Measurements from ENCODE around the gene COQ5.

Gene COQ5

GRCh38 chr12:120485961-120486881 lies 42.7 kb downstream of the COQ5 start:
- H3K4me1 ChIP-seq (ENCODE audit: control insufficient read depth in 5 of 5, insufficient read depth in 5 of 5, low read length in 5 of 5) = peaks cover 0 to 7% (median 4%) of the 10 kb centered on the region in 5 donors
- peaks cover 0 to 6% (median 2%) of the 10 kb centered on the region in 5 donors for H3K36me3 ChIP-seq (ENCODE audit: control insufficient read depth in 5 of 5, insufficient read depth in 5 of 5, low read length in 5 of 5)
- H3K9me3 ChIP-seq (ENCODE audit: control insufficient read depth in 5 of 5, low read length in 5 of 5) = no peaks in the 10 kb centered on the region
- no peak overlapping the region for H3K4me3 ChIP-seq (ENCODE audit: low read depth in 1 of 5, low read length in 5 of 5)
- no peak overlapping the region for H3K9ac ChIP-seq (ENCODE audit: low read length in 5 of 5)
- H3K27ac ChIP-seq (ENCODE audit: low read depth, low read length) = no peak overlapping the region
- H3K27me3 ChIP-seq (ENCODE audit: control insufficient read depth in 5 of 5, insufficient read depth in 4 of 5, low read length in 5 of 5) = no peaks in the 10 kb centered on the region

GRCh38 chr12:120483621-120484020 lies 45.3 kb downstream of the COQ5 start:
- no peak overlapping the region for H3K9ac ChIP-seq (ENCODE audit: low read length in 5 of 5)
- H3K4me3 ChIP-seq (ENCODE audit: low read depth in 1 of 5, low read length in 5 of 5) = no peak overlapping the region
- no peaks in the 10 kb centered on the region for H3K27me3 ChIP-seq (ENCODE audit: control insufficient read depth in 5 of 5, insufficient read depth in 4 of 5, low read length in 5 of 5)
- no peaks in the 10 kb centered on the region for H3K4me1 ChIP-seq (ENCODE audit: control insufficient read depth in 5 of 5, insufficient read depth in 5 of 5, low read length in 5 of 5)
- no peak overlapping the region for H3K27ac ChIP-seq (ENCODE audit: low read depth, low read length)
- H3K9me3 ChIP-seq (ENCODE audit: control insufficient read depth in 5 of 5, low read length in 5 of 5) = no peaks in the 10 kb centered on the region
- H3K36me3 ChIP-seq (ENCODE audit: control insufficient read depth in 5 of 5, insufficient read depth in 5 of 5, low read length in 5 of 5) = peaks cover 0 to 2% (median 0%) of the 10 kb centered on the region in 5 donors

- no peaks in the 10 kb centered on the region for H3K4me1 ChIP-seq (ENCODE audit: control insufficient read depth in 5 of 5, insufficient read depth in 5 of 5, low read length in 5 of 5)
- H3K9me3 ChIP-seq (ENCODE audit: control insufficient read depth in 5 of 5, low read length in 5 of 5) = no peaks in the 10 kb centered on the region
- no peak overlapping the region for H3K4me3 ChIP-seq (ENCODE audit: low read depth in 1 of 5, low read length in 5 of 5)
- no peaks in the 10 kb centered on the region for H3K27me3 ChIP-seq (ENCODE audit: control insufficient read depth in 5 of 5, insufficient read depth in 4 of 5, low read length in 5 of 5)
- no peaks in the 10 kb centered on the region for H3K36me3 ChIP-seq (ENCODE audit: control insufficient read depth in 5 of 5, insufficient read depth in 5 of 5, low read length in 5 of 5)
- H3K9ac ChIP-seq (ENCODE audit: low read length in 5 of 5) = no peak overlapping the region
- no peak overlapping the region for H3K27ac ChIP-seq (ENCODE audit: low read depth, low read length)
Measured at GRCh38 chr12:120481022-120481767, 47.8 kb downstream of the COQ5 start.

- no peak overlapping the region for H3K27ac ChIP-seq (ENCODE audit: low read depth, low read length)
Measured at GRCh38 chr12:120480211-120480610, 48.7 kb downstream of the COQ5 start.

GRCh38 chr12:120479458-120479857 lies 49.5 kb downstream of the COQ5 start:
- Histone ChIP-seq H3K9me3 (ENCODE audit: control insufficient read depth in 5 of 5, low read length in 5 of 5) (no peaks in the 10 kb centered on the region), H3K9ac (ENCODE audit: low read length in 5 of 5) (no peak overlapping the region), H3K4me3 (ENCODE audit: low read depth in 1 of 5, low read length in 5 of 5) (no peak overlapping the region), H3K27me3 (ENCODE audit: control insufficient read depth in 5 of 5, insufficient read depth in 4 of 5, low read length in 5 of 5) (no peaks in the 10 kb centered on the region), H3K36me3 (ENCODE audit: control insufficient read depth in 5 of 5, insufficient read depth in 5 of 5, low read length in 5 of 5) (no peaks in the 10 kb centered on the region), H3K4me1 (ENCODE audit: control insufficient read depth in 5 of 5, insufficient read depth in 5 of 5, low read length in 5 of 5) (no peaks in the 10 kb centered on the region), H3K27ac (ENCODE audit: low read depth, low read length) (no peak overlapping the region)

More at GRCh38 chr12:120480211-120480610, 48.7 kb downstream of the COQ5 start:
- Histone ChIP-seq H3K9me3 (ENCODE audit: control insufficient read depth in 5 of 5, low read length in 5 of 5) (no peaks in the 10 kb centered on the region), H3K36me3 (ENCODE audit: control insufficient read depth in 5 of 5, insufficient read depth in 5 of 5, low read length in 5 of 5) (no peaks in the 10 kb centered on the region), H3K9ac (ENCODE audit: low read length in 5 of 5) (no peak overlapping the region), H3K4me3 (ENCODE audit: low read depth in 1 of 5, low read length in 5 of 5) (no peak overlapping the region), H3K4me1 (ENCODE audit: control insufficient read depth in 5 of 5, insufficient read depth in 5 of 5, low read length in 5 of 5) (no peaks in the 10 kb centered on the region), H3K27me3 (ENCODE audit: control insufficient read depth in 5 of 5, insufficient read depth in 4 of 5, low read length in 5 of 5) (no peaks in the 10 kb centered on the region)

GRCh38 chr12:120475643-120476042 lies 53.3 kb downstream of the COQ5 start:
- Histone ChIP-seq H3K9me3 (ENCODE audit: control insufficient read depth in 5 of 5, low read length in 5 of 5) (no peaks in the 10 kb centered on the region), H3K4me1 (ENCODE audit: control insufficient read depth in 5 of 5, insufficient read depth in 5 of 5, low read length in 5 of 5) (peaks cover 0 to under 1% (median 0%) of the 10 kb centered on the region in 5 donors), H3K27me3 (ENCODE audit: control insufficient read depth in 5 of 5, insufficient read depth in 4 of 5, low read length in 5 of 5) (no peaks in the 10 kb centered on the region), H3K27ac (ENCODE audit: low read depth, low read length) (no peak overlapping the region), H3K4me3 (ENCODE audit: low read depth in 1 of 5, low read length in 5 of 5) (no peak overlapping the region), H3K36me3 (ENCODE audit: control insufficient read depth in 5 of 5, insufficient read depth in 5 of 5, low read length in 5 of 5) (no peaks in the 10 kb centered on the region), H3K9ac (ENCODE audit: low read length in 5 of 5) (no peak overlapping the region)

GRCh38 chr12:120474616-120474960 lies 54.4 kb downstream of the COQ5 start:
- Histone ChIP-seq H3K27ac (ENCODE audit: low read depth, low read length) (no peak overlapping the region), H3K27me3 (ENCODE audit: control insufficient read depth in 5 of 5, insufficient read depth in 4 of 5, low read length in 5 of 5) (no peaks in the 10 kb centered on the region), H3K9ac (ENCODE audit: low read length in 5 of 5) (no peak overlapping the region), H3K36me3 (ENCODE audit: control insufficient read depth in 5 of 5, insufficient read depth in 5 of 5, low read length in 5 of 5) (no peaks in the 10 kb centered on the region), H3K9me3 (ENCODE audit: control insufficient read depth in 5 of 5, low read length in 5 of 5) (no peaks in the 10 kb centered on the region), H3K4me1 (ENCODE audit: control insufficient read depth in 5 of 5, insufficient read depth in 5 of 5, low read length in 5 of 5) (peaks cover 3 to 10% (median 9%) of the 10 kb centered on the region in 5 donors), H3K4me3 (ENCODE audit: low read depth in 1 of 5, low read length in 5 of 5) (no peak overlapping the region)

- peaks cover 3 to 10% (median 9%) of the 10 kb centered on the region in 5 donors for H3K4me1 ChIP-seq (ENCODE audit: control insufficient read depth in 5 of 5, insufficient read depth in 5 of 5, low read length in 5 of 5)
- H3K4me3 ChIP-seq (ENCODE audit: low read depth in 1 of 5, low read length in 5 of 5) = no peak overlapping the region
- no peaks in the 10 kb centered on the region for H3K27me3 ChIP-seq (ENCODE audit: control insufficient read depth in 5 of 5, insufficient read depth in 4 of 5, low read length in 5 of 5)
- H3K9ac ChIP-seq (ENCODE audit: low read length in 5 of 5) = no peak overlapping the region
- no peaks in the 10 kb centered on the region for H3K9me3 ChIP-seq (ENCODE audit: control insufficient read depth in 5 of 5, low read length in 5 of 5)
- H3K36me3 ChIP-seq (ENCODE audit: control insufficient read depth in 5 of 5, insufficient read depth in 5 of 5, low read length in 5 of 5) = no peaks in the 10 kb centered on the region
- H3K27ac ChIP-seq (ENCODE audit: low read depth, low read length) = no peak overlapping the region
Measured at GRCh38 chr12:120473807-120474615, 54.9 kb downstream of the COQ5 start.

GRCh38 chr12:120472521-120472920 lies 56.4 kb downstream of the COQ5 start:
- Histone ChIP-seq H3K4me3 (ENCODE audit: low read depth in 1 of 5, low read length in 5 of 5) (no peak overlapping the region), H3K27me3 (ENCODE audit: control insufficient read depth in 5 of 5, insufficient read depth in 4 of 5, low read length in 5 of 5) (no peaks in the 10 kb centered on the region), H3K27ac (ENCODE audit: low read depth, low read length) (no peak overlapping the region), H3K9me3 (ENCODE audit: control insufficient read depth in 5 of 5, low read length in 5 of 5) (no peaks in the 10 kb centered on the region), H3K4me1 (ENCODE audit: control insufficient read depth in 5 of 5, insufficient read depth in 5 of 5, low read length in 5 of 5) (peaks cover 6 to 24% (median 21%) of the 10 kb centered on the region in 5 donors), H3K36me3 (ENCODE audit: control insufficient read depth in 5 of 5, insufficient read depth in 5 of 5, low read length in 5 of 5) (no peaks in the 10 kb centered on the region), H3K9ac (ENCODE audit: low read length in 5 of 5) (no peak overlapping the region)
